Measurements from ENCODE around the gene MYRIP. TPM values are rescaled to one million over a fixed set of nuclear protein-coding genes. Genes with fewer than 3 reads are reported as not detected.

MYRIP gene
- total RNA-seq, 1 experiment from 2014 or later = 0.44 TPM

DNA sequence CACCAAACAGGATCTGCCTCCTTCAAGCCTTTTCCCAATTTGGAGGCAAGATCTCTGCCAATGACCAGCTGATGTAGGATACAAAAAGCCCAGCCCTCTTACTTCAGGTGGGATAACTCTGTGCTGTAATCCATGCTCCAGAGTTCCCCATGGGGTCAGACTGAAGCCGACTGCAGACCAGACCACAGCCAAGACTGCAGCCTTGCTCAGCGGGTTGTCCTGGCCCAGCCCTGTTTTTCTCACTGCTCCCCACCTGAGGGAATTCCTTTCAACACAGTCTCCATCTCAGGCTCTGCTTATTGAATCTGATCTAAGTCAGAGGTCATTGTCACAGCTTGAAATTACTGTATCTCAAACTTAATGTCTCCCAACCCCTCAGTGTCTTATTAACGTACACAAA lies 207.0 kb downstream of the MYRIP start:
- Histone ChIP-seq H3K4me3 (replicated peaks in 1 of 2; ENCODE audit: low read depth in 1 of 2, low read length in 2 of 2) (no peak overlapping the region), H3K9ac (ENCODE audit: low read length) (no peak overlapping the region), H3K9me2 (ENCODE audit: insufficient read depth) (no peaks in the 10 kb centered on the region), H3K4me2 (ENCODE audit: low read length) (no peak overlapping the region), H3K79me2 (ENCODE audit: insufficient read depth, low read length) (no peaks in the 10 kb centered on the region), H3K27me3 (ENCODE audit: insufficient read depth, low read length) (peaks cover 26% of the 10 kb centered on the region), H4K20me1 (ENCODE audit: insufficient read depth) (no peaks in the 10 kb centered on the region), H3K27ac (ENCODE audit: low read depth, low read length) (no peak overlapping the region), H2AFZ (ENCODE audit: low read depth, low read length, poor library complexity, severe bottlenecking) (no peak overlapping the region), H3K4me1 (ENCODE audit: control insufficient read depth in 1 of 2, insufficient read depth in 2 of 2, low read length in 2 of 2) (no peaks in the 10 kb centered on the region), H3K9me3 (ENCODE audit: control insufficient read depth in 1 of 2, insufficient read depth in 1 of 2, low read depth in 1 of 2, low read length in 2 of 2) (no peaks in the 10 kb centered on the region), H3K36me3 (ENCODE audit: control insufficient read depth in 1 of 2, insufficient read depth in 2 of 2, low read length in 2 of 2) (no peaks in the 10 kb centered on the region)
- CTCF ChIA-PET = no interaction called here
- intact Hi-C loops (cut with micrococcal nuclease) = no loop called here
- POLR2A ChIA-PET = no interaction called here
- DNase-seq (ENCODE audit: low read depth, low spot score) (no peak), ATAC-seq (no peak)
- TF ChIP-seq, protein P1, sequence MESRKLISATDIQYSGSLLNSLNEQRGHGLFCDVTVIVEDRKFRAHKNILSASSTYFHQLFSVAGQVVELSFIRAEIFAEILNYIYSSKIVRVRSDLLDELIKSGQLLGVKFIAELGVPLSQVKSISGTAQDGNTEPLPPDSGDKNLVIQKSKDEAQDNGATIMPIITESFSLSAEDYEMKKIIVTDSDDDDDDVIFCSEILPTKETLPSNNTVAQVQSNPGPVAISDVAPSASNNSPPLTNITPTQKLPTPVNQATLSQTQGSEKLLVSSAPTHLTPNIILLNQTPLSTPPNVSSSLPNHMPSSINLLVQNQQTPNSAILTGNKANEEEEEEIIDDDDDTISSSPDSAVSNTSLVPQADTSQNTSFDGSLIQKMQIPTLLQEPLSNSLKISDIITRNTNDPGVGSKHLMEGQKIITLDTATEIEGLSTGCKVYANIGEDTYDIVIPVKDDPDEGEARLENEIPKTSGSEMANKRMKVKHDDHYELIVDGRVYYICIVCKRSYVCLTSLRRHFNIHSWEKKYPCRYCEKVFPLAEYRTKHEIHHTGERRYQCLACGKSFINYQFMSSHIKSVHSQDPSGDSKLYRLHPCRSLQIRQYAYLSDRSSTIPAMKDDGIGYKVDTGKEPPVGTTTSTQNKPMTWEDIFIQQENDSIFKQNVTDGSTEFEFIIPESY (IDR thresholded peaks at IDR 0.05; ENCODE audit: extremely low read depth, insufficient replicate concordance, low read length) = no peak
- TF ChIP-seq ZNF274 (IDR thresholded peaks at IDR 0.05; ENCODE audit: low read depth, low read length) (no peak), EGR1 (IDR thresholded peaks at IDR 0.05; ENCODE audit: low read depth) (no peak), RAD21 (IDR thresholded peaks at IDR 0.05; ENCODE audit: low read depth) (no peak), JUND (IDR thresholded peaks at IDR 0.05) (no peak), EZH2 (IDR thresholded peaks at IDR 0.05) (no peak), FOSL1 (IDR thresholded peaks at IDR 0.05; ENCODE audit: low read depth) (no peak), POLR2AphosphoS5 (IDR thresholded peaks at IDR 0.05; ENCODE audit: low read depth, low read length) (no peak), POLR2A (IDR thresholded peaks at IDR 0.05; ENCODE audit: borderline replicate concordance, extremely low read depth, insufficient read depth, insufficient read length) (no peak), CEBPB (IDR thresholded peaks at IDR 0.05; ENCODE audit: low read depth) (no peak), ELF1 (IDR thresholded peaks at IDR 0.05; ENCODE audit: borderline replicate concordance, low read depth) (no peak), TCF7L2 (IDR thresholded peaks at IDR 0.05; ENCODE audit: borderline replicate concordance, extremely low read depth, insufficient read depth, insufficient read length) (no peak), YY1 (IDR thresholded peaks at IDR 0.05; ENCODE audit: extremely low read depth, insufficient replicate concordance, low read depth, low read length) (no peak), SRF (IDR thresholded peaks at IDR 0.05; ENCODE audit: low read depth) (no peak), CBX3 (IDR thresholded peaks at IDR 0.05; ENCODE audit: low read depth) (no peak), SIN3A (IDR thresholded peaks at IDR 0.05; ENCODE audit: low read depth) (no peak), ZFX (IDR thresholded peaks at IDR 0.05) (no peak)
- TF ChIP-seq, protein P2, sequence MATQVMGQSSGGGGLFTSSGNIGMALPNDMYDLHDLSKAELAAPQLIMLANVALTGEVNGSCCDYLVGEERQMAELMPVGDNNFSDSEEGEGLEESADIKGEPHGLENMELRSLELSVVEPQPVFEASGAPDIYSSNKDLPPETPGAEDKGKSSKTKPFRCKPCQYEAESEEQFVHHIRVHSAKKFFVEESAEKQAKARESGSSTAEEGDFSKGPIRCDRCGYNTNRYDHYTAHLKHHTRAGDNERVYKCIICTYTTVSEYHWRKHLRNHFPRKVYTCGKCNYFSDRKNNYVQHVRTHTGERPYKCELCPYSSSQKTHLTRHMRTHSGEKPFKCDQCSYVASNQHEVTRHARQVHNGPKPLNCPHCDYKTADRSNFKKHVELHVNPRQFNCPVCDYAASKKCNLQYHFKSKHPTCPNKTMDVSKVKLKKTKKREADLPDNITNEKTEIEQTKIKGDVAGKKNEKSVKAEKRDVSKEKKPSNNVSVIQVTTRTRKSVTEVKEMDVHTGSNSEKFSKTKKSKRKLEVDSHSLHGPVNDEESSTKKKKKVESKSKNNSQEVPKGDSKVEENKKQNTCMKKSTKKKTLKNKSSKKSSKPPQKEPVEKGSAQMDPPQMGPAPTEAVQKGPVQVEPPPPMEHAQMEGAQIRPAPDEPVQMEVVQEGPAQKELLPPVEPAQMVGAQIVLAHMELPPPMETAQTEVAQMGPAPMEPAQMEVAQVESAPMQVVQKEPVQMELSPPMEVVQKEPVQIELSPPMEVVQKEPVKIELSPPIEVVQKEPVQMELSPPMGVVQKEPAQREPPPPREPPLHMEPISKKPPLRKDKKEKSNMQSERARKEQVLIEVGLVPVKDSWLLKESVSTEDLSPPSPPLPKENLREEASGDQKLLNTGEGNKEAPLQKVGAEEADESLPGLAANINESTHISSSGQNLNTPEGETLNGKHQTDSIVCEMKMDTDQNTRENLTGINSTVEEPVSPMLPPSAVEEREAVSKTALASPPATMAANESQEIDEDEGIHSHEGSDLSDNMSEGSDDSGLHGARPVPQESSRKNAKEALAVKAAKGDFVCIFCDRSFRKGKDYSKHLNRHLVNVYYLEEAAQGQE (IDR thresholded peaks at IDR 0.05; ENCODE audit: low read depth) = no peak
- TF ChIP-seq, protein P3, sequence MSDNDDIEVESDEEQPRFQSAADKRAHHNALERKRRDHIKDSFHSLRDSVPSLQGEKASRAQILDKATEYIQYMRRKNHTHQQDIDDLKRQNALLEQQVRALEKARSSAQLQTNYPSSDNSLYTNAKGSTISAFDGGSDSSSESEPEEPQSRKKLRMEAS (IDR thresholded peaks at IDR 0.05) = no peak
- TF ChIP-seq, protein P4, sequence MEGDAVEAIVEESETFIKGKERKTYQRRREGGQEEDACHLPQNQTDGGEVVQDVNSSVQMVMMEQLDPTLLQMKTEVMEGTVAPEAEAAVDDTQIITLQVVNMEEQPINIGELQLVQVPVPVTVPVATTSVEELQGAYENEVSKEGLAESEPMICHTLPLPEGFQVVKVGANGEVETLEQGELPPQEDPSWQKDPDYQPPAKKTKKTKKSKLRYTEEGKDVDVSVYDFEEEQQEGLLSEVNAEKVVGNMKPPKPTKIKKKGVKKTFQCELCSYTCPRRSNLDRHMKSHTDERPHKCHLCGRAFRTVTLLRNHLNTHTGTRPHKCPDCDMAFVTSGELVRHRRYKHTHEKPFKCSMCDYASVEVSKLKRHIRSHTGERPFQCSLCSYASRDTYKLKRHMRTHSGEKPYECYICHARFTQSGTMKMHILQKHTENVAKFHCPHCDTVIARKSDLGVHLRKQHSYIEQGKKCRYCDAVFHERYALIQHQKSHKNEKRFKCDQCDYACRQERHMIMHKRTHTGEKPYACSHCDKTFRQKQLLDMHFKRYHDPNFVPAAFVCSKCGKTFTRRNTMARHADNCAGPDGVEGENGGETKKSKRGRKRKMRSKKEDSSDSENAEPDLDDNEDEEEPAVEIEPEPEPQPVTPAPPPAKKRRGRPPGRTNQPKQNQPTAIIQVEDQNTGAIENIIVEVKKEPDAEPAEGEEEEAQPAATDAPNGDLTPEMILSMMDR (IDR thresholded peaks at IDR 0.05 in 2 of 3, conservative IDR thresholded peaks at IDR 0.05 in 1 of 3; ENCODE audit: borderline replicate concordance in 1 of 3, insufficient read depth in 1 of 3, low read depth in 2 of 3, low read length in 2 of 3) = no peak
- no TSS peak for BruUV-seq (replicated peaks)
- RAD21 ChIA-PET (ENCODE audit: low non-redundant PET in 1 of 2, low total read pairs in 2 of 2, uncharacterized antibody in 2 of 2, unreplicated experiment in 2 of 2) = no interaction called here

All from HCT116 (cell line).